Stimulated activated CD8-positive, alpha-beta memory T cell treated with anti-CD3 and anti-CD28 coated beads, Interleukin-4, amount 100 ng/mL, for 24 hours (primary cell): ENCODE results near the gene PRODH.
"Not testable (repeated sequence)": the region's sequence is repeated elsewhere in the genome, so short reads cannot be mapped to it uniquely, and the experiment has no call there.

ENCODE experiments used
- DNase-seq: peaks from one replicate; pipeline ENCODE4 v3.0.0-alpha.2; 2020; ENCODE audit warnings: low read depth

The PRODH gene

DNA sequence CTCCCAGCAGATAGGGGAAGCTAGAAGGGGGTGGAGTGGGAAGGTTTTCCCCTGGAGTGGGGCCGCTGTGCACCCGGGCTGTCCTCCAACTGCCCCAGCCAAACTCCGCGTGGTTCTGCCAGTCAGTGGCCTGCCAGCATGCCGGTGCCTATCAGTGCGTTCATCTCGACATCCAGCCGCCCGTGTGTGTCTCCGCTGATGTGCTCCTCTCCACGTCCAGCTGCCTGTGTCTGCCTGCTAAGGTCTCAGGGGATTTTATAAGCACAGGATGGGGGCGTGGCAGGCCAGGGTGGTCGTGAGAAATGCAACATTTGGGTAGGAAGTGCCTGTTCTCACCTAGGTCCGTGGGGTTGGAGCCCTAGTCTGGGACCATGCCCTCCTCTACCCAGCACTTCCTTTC lies 17.0 kb upstream of the PRODH start:
- not testable (repeated sequence) for DNase-seq

DNA sequence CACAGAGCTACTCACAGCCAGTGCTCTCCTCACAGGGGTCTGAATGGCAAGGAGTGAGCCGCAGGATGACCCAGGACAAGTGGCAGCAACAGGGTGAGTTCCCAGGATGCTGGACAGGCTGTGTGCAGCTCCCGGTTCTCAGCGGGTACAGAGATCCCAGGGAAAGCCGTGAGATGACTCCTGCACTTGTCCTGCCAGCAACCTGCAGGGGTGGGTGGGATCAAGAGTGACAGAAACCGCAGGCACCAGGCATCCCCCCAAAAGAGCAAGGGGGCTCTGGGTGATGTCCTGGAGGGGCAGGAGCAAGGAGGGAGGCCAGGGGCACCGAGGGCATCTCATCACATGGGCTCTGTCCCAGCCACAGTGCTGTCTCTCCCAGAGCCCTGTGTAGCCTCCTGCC lies 15.9 kb upstream of the PRODH start:
- DNase-seq, result no peak

DNA sequence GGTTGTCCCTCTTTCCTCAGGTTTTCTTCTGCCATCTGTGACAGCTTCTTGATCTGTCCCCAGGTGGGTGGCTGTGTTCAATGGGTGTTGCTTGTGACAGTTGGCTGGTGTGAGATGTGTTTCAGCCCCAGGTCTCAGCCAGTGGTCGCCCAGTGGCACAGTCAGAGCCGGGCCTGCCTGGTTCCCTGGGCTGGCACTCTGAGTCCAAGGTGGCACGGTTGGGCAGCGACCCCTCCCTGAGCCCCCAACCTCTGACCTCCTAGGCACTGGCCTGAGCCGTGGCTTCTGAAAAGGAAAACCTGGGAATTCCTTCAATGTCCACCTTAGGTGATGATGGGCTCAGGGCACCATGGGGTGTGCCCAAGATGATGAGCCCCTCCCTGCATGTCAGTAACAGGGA lies 14.0 kb upstream of the PRODH start:
- DNase-seq, result no peak

DNA sequence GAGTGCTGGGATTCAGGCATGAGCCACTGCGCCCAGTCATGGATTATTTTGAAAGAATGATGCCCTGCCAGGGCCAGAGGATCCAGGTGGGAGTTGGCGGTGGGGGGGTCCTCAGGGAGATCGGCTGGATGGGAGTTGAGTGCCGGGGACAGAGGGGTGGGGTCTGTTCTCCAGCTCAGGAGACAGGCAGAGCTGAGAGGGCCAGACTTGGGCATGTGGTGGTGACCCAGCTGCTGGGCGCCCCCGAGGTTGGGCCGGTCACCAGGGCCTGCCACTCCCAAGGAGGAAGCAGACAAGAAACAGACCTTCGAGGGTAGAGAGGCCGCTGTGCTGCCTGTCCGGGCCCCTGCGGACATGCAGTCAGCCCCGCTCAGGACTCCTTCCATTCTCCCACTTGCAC lies 11.8 kb upstream of the PRODH start:
- no peak for DNase-seq

DNA sequence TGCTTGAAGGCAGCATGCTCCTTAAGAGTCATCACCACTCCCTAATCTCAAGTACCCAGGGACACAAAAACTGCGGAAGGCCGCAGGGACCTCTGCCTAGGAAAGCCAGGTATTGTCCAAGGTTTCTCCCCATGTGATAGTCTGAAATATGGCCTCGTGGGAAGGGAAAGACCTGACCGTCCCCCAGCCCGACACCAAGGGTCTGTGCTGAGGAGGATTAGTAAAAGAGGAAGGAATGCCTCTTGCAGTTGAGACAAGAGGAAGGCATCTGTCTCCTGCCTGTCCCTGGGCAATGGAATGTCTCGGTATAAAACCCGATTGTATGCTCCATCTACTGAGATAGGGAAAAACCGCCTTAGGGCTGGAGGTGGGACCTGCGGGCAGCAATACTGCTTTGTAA lies 11.0 kb upstream of the PRODH start:
- DNase-seq, result not testable (repeated sequence)

- DNase-seq, result not testable (repeated sequence)
Measured at GRCh38 chr22:18938691-18939090, 2.6 kb upstream of the PRODH start.

DNA sequence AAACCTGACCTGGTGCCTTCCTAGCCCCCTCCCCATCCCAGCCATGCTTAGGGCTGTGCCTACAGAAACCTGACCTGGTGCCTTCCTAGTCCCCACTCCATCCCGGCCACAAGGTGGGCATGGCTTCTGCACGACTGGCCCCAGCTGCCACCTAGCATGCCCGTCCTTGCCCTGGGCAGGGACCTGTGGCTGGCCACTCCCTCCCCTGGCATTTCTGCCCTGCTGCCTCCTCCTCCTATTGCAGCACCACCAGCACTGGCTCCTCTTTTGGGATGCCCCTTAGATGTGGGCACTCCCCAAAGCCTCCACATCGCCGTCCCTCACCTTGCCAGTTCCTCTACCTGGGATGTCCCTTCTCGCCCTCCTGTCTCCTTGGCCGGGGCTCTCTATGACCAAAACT lies 1.4 kb downstream of the PRODH start:
- DNase-seq, result not testable (repeated sequence)

- DNase-seq, result no peak
Measured at GRCh38 chr22:18933914-18934313, 2.2 kb downstream of the PRODH start.

GRCh38 chr22:18931905-18932652 lies 4.0 kb downstream of the PRODH start:
- no peak for DNase-seq

GRCh38 chr22:18929459-18929858 lies 6.6 kb downstream of the PRODH start:
- DNase-seq, result no peak

DNA sequence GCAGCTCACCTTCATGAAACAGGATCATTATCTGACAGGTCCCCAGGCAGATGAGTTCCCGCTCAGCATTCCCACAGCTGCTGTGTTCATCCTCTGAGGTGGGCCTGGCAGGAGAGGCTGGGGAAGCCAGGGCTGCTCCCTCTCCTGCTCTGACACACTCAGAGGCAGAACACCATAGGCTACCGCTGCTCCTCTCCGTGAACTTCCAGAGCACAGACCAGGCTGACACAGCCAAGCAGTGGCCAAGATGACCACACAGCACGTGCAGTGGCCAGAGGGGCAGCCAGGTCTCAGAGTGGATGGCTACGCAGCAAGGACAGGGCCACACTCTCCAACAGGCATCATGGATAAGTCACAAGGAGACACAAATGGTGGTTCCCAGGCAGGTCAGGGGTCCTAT lies 8.5 kb downstream of the PRODH start:
- no peak for DNase-seq

DNA sequence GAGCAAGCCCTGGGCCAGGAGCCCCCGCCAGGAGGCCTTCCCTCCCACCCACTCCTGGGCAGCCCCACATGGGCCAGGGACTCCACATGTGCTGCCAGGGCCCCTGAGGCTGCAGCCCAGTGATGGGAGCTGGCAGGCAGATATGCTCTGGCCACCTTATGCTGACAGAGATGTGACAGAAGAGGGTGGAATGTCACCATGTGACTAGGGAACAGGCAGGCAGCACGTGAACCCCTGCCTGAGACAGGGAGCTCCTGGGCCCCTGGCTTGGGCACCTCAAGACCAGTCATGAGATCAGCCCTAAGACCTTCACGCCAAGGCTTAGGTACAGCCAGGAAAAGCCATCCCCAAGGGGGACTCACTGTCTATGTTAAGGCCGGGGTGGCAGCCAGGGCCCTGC lies 9.1 kb downstream of the PRODH start:
- DNase-seq, result no peak

- no peak for DNase-seq
Measured at GRCh38 chr22:18925368-18926064, 10.6 kb downstream of the PRODH start.

DNA sequence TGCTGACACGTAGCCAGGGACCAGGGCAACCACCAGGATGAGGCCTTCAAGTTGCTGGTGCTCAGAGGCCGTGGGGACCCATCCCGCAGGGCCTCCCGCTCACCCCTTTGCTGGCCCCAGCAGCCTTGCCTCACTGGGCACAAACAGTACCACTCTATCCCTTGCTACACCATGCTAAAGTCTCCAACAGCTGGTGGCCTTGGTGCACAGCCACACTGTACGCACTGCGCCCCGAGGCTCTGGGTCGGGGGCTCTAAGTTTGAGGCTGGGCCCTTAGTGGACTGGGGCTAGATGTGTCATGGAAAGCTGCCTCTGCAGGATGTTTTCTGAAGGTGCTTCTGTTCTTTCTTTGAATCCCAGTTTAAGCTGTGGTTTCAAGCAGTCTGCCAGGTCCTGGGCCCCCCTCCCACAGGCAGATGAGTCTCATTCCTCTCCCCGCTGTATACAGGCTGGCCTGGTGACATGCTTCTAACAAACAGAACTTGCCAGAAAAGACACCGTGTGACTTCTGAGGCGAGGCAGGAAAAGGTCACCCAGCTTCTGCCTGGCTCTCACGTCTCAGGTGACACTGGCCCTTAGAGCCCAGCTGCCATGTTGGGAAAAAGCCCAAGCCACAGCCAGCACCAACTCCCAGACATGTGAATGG lies 15.7 kb downstream of the PRODH start:
- DNase-seq, result not testable (repeated sequence)

GRCh38 chr22:18917818-18918217 lies 18.3 kb downstream of the PRODH start:
- not testable (repeated sequence) for DNase-seq

DNA sequence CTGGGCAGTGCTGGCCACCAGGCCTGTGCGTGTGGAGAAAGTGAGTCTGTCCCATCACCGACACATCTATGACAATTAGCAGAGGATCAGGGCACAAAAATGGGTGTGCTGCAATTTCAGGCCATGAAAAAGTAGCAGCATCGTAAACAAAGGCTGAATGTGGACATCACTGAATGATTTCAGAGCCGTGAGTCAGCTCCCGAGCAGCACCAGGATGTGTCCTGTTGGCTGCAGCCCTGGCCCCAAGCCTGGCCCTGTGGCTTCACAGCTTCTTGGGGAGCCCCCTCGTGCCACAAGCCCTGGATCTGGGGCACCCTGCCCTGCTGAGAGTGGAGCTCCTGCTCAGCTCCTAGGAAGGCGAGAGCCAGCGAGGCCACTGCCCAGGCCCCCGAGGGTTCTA lies 20.5 kb downstream of the PRODH start:
- not testable (repeated sequence) for DNase-seq

GRCh38 chr22:18914558-18914957 lies 21.5 kb downstream of the PRODH start:
- not testable (repeated sequence) for DNase-seq

GRCh38 chr22:18912264-18912946 lies 23.7 kb downstream of the PRODH start:
- DNase-seq, result not testable (repeated sequence)

GRCh38 chr22:18911535-18911934 lies 24.6 kb downstream of the PRODH start:
- DNase-seq, result not testable (repeated sequence)

GRCh38 chr22:18909556-18909955 lies 26.5 kb downstream of the PRODH start:
- DNase-seq, result no peak

GRCh38 chr22:18906896-18907295 lies 29.2 kb downstream of the PRODH start:
- DNase-seq, result no peak

DNA sequence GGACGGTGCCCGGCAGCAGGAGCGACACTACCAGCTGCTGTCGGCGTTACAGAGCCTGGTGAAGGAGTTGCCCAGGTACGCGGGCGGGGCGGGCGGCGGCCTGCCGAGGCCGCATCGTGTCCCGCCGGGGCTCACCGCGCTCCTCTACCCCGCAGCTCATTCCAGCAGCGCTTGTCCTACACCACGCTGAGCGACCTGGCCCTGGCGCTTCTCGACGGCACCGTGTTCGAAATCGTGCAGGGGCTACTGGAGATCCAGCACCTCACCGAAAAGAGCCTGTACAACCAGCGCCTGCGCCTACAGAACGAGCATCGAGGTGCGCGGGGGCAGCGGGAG lies 29.7 kb downstream of the PRODH start:
- not testable (repeated sequence) for DNase-seq
